DMS79 (cell line): ENCODE results near the gene MMP20.

Experiments
- DNase-seq: peaks from one replicate; lab custom pipeline; 2025; lab: John Stamatoyannopoulos, UW

The MMP20 gene

GRCh38 chr11:102559839-102560238 is 65.3 kb downstream of the MMP20 start:
- DNase-seq, result no peak

- no peak for DNase-seq
These were observed 70.0 kb downstream of the MMP20 start for GRCh38 chr11:102555091-102555490.

GRCh38 chr11:102553835-102554282 is 71.3 kb downstream of the MMP20 start:
- no peak for DNase-seq

GRCh38 chr11:102552447-102553194 is 72.5 kb downstream of the MMP20 start:
- DNase-seq, result no peak

- no peak for DNase-seq
These were observed 73.1 kb downstream of the MMP20 start for GRCh38 chr11:102552020-102552419.

- DNase-seq, result no peak
These were observed 73.9 kb downstream of the MMP20 start for GRCh38 chr11:102551169-102551781.

- no peak for DNase-seq
These were observed 78.1 kb downstream of the MMP20 start for GRCh38 chr11:102546923-102547471.

- no peak for DNase-seq
These were observed 78.7 kb downstream of the MMP20 start for GRCh38 chr11:102546427-102546826.

GRCh38 chr11:102545701-102546100 is 79.4 kb downstream of the MMP20 start:
- DNase-seq, result no peak

- DNase-seq, result no peak
These were observed 80.5 kb downstream of the MMP20 start for GRCh38 chr11:102544594-102544993.

- DNase-seq, result no peak
These were observed 85.6 kb downstream of the MMP20 start for GRCh38 chr11:102539567-102539966.

GRCh38 chr11:102538932-102539331 is 86.2 kb downstream of the MMP20 start:
- DNase-seq, result no peak

- DNase-seq, result no peak
These were observed 90.8 kb downstream of the MMP20 start for GRCh38 chr11:102534261-102534872.

- no peak for DNase-seq
These were observed 94.6 kb downstream of the MMP20 start, which contains the start of gene MMP7 for GRCh38 chr11:102530558-102530957. Gene MMP7, minus strand, starts transcription at chr11:102530747. Its CDS starts 47 bp downstream, at chr11:102530700.

GRCh38 chr11:102528618-102529017 is 96.5 kb downstream of the MMP20 start:
- no peak for DNase-seq

GRCh38 chr11:102527684-102528083 is 97.4 kb downstream of the MMP20 start:
- DNase-seq, result no peak

- no peak for DNase-seq
These were observed 98.1 kb downstream of the MMP20 start for GRCh38 chr11:102527041-102527440.
